Dedifferentiated amniotic fluid mesenchymal stem cell (primary cell): ENCODE measurements around the gene CRTAP.
A peak's percentile ranks its signal among the peaks of the same experiment; 100 is the strongest.
"Not testable (repeated sequence)": the region's sequence is repeated elsewhere in the genome, so short reads cannot be mapped to it uniquely, and the experiment has no call there.

Experiments
- DNase-seq: peaks from one replicate; pipeline ENCODE4 v3.0.0-alpha.2; 2016; ENCODE audit errors: extremely low spot score

CRTAP gene

DNA sequence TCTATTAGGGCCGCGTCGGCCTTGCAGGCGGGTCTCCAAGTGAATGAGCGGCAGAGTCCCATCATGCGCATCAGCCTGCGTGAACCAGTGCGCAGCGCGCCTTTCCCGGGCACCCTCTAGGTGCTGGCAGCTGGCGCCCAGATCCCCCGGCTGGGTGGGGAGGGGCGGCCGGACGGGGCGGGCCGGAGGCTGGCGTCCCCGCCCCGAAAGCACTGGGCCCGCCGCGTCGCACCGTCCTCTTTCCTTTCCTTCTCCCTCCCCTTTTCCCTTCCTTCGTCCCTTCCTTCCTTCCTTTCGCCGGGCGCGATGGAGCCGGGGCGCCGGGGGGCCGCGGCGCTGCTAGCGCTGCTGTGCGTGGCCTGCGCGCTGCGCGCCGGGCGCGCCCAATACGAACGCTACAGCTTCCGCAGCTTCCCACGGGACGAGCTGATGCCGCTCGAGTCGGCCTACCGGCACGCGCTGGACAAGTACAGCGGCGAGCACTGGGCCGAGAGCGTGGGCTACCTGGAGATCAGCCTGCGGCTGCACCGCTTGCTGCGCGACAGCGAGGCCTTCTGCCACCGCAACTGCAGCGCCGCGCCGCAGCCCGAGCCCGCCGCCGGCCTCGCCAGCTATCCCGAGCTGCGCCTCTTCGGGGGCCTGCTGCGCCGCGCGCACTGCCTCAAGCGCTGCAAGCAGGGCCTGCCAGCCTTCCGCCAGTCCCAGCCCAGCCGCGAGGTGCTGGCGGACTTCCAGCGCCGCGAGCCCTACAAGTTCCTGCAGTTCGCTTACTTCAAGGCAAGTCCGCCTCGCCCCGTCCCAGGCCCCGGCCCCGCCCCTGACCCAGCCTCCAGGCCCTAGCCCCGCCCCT, at the start of gene CRTAP:
Gene CRTAP (plus strand): TSS at position 243 of the 850 bp plus-strand sequence. CDS start 64 bp downstream, at position 307.
- peak; percentile 88 for DNase-seq

- DNase-seq, result no peak
Observed at GRCh38 chr3:33064929-33065328, 48.9 kb upstream of the CRTAP start.

- DNase-seq, result no peak
Observed at GRCh38 chr3:33067484-33067883, 46.3 kb upstream of the CRTAP start.

- peak; percentile 45 for DNase-seq
Observed at GRCh38 chr3:33069862-33070261, 44.0 kb upstream of the CRTAP start.

DNA sequence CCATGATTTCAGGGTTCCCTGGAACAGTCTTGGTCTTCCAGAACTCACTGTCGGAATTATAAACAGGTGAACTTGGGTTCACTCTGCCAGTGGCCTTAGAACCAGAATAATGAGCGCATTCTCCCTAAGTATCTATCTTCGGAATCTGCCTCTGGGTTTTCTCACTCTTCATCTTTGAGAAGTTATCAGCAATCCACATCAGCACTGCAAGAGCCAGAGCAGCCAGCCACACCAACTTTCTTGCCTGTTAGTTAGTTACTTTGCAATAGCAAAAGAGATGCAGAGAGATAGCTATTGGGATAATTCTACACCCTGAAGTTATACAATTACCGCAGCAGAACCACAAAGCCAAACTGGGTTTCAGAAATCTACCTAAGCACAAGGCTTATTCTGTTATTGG, 42.6 kb upstream of the CRTAP start:
- no peak for DNase-seq

- DNase-seq, result no peak
Observed at GRCh38 chr3:33071946-33072345, 41.9 kb upstream of the CRTAP start.

GRCh38 chr3:33074217-33075067, 39.4 kb upstream of the CRTAP start:
- peak; percentile 60 for DNase-seq

GRCh38 chr3:33075995-33076394, 37.8 kb upstream of the CRTAP start:
- DNase-seq, result peak; percentile 38

GRCh38 chr3:33076952-33077351, 36.9 kb upstream of the CRTAP start:
- no peak for DNase-seq

- DNase-seq, result no peak
Observed at GRCh38 chr3:33077976-33078375, 35.8 kb upstream of the CRTAP start.

DNA sequence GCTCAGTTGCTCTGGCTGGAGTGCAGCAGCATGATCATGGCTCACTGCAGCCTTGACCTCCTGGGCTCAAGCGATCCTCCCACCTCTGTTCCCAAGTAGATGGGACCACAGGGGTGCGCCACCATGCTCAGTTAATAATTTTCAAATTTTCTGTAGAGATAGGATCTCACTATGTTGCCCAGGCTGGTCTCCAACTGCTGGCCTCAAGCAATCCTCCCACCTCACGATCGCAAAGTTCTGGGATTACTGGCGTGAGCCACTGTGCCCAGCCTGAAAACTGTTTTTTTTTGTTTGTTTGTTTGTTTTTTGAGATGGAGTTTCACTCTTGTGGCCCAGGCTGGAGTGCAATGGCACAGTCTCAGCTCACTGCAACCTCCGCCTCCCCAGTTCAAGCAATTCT, 34.0 kb upstream of the CRTAP start:
- DNase-seq, result not testable (repeated sequence)

GRCh38 chr3:33081812-33082211, 32.0 kb upstream of the CRTAP start:
- DNase-seq, result no peak

GRCh38 chr3:33083958-33084357, 29.9 kb upstream of the CRTAP start:
- no peak for DNase-seq

- DNase-seq, result no peak
Observed at GRCh38 chr3:33088691-33089090, 25.1 kb upstream of the CRTAP start.

DNA sequence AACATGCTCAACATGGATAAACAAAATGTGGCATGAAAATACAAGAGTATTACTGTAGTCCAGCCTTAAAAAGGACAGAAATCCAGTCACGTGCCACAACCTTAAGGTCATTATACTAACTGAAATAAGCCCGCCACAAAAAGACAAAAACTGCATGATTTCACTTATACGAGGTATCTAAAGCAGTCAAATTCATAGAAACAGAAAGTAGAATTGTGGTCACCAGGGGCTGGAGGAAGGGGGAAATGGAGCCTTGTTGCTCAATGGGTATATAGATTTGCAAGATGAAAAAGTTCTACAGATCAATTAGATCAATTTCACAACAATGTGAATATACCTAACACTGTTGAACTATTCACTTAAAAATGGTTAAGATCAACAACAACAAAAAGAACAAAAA, 24.3 kb upstream of the CRTAP start:
- no peak for DNase-seq

GRCh38 chr3:33091746-33092145, 22.1 kb upstream of the CRTAP start:
- no peak for DNase-seq

DNA sequence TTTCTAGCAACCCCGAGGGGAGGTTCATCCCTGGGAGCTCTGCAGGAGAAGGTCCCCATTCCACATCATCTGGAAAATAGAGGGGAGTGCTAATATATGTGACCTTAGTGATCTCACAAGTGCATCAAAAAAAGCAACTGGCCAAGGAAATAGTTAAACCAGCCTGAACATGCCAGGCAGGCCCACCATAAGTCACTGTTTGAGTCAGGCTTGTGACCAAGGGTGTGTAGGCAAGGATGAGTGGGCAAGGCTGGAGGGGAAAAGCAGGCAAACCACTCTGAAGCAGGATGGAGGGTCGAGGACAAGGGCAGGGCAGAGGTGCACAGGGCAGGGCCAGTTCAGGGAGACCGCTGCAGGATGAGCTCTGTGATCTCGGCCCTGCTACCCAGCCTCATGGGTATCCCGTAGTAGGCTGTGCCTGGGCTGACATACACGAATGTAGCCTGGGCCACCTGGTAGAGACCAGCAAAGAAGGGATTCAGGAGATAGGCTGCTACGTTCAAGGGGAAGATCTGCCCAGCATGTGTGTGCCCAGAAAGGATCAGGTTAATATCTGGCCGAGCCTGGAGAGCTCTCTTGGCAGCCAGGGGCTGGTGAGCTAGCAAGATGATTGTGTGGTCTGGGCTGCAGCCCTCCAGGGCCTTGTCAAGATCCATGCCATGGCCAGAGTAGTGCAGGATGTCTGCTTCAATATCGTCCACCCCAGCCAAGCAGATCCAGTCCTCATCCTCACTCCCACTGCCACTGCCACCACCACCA, 21.1 kb upstream of the CRTAP start:
- DNase-seq, result no peak

GRCh38 chr3:33093847-33094246, 20.0 kb upstream of the CRTAP start:
- DNase-seq, result no peak

- DNase-seq, result no peak
Observed at GRCh38 chr3:33095436-33095835, 18.4 kb upstream of the CRTAP start.

DNA sequence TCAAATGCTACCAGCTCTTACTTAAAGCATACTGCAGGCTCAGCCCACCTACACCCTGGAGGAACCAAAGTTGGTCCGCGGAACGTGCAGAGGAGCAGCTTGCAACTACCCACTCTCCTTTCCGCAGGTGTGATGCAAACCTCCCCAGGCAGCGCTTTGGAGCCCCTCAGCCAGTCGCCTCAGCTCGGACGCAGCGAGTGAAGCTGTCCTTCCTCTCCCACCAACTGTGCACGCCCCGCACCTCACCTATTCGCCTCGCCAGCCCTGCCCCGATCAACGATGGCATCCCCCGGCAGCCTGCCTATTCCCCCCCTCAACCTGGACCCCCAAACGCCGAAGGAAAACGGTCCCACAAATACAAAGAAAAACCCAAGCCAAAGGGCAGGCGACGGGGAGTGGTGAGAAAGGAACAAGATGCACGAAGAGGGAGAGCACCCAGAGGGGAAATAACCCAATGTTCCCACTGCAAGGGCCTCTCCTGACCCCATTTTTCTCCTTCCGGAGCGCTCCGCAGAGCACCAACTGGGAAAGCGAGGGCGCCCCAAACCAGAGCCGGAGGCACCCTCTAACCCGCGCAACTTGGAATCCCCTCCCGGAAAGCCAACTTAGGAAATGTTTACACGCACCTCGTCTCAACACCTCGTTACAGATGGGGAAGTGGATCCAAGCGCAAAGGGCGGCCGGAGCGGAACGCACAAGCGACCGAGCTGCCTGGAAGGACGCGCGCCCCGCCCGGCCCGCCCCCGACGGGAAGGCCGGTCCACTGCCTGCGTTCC, 17.5 kb upstream of the CRTAP start:
- no peak for DNase-seq

- DNase-seq, result no peak
Observed at GRCh38 chr3:33099109-33099645, 14.6 kb upstream of the CRTAP start.
